Activated CD4-positive, alpha-beta T cell treated with anti-CD3 and anti-CD28 coated beads for 36 hours (primary cell): ENCODE measurements around the gene GIGYF1. TPM values are rescaled to one million over a fixed set of nuclear protein-coding genes. Genes with fewer than 3 reads are reported as not detected.

Experiments
- total RNA-seq, 2 experiments: library from RNA; stranded (reverse); gene quantifications; one replicate each; pipeline ENCODE4 v1.2.3, GENCODE V29; 2021

GIGYF1 gene
- total RNA-seq, 2 experiments from 2014 or later: 40.3 to 40.9 TPM

Other genes starting within 250 kb of the GIGYF1 start
- gene SPACDR, start 230.0 kb downstream of the GIGYF1 start, total RNA-seq: 1 to 10 TPM; 3.5 to 4.2 TPM
- gene TSC22D4, start 215.0 kb downstream of the GIGYF1 start, total RNA-seq: 10 to 100 TPM; 78.5 to 85.7 TPM
- gene NYAP1, start 210.3 kb downstream of the GIGYF1 start, total RNA-seq: under 1 TPM; 0.21 to 0.56 TPM
- gene AGFG2, start 155.0 kb downstream of the GIGYF1 start, total RNA-seq: 10 to 100 TPM; 49.3 to 49.4 TPM
- 10 to 100 TPM in 1 of 2 experiments, 1 to 10 TPM in 1; 9.9 to 13.1 TPM for gene SAP25, start 120.3 kb downstream of the GIGYF1 start, total RNA-seq
- gene LRCH4, start 108.1 kb downstream of the GIGYF1 start, total RNA-seq: 10 to 100 TPM; 70.3 to 71.7 TPM
- 1 to 10 TPM; 1.4 to 2.1 TPM for gene FBXO24, start 107.9 kb downstream of the GIGYF1 start, total RNA-seq
- 1 to 10 TPM; 7.6 to 8.9 TPM for gene PCOLCE, start 91.9 kb downstream of the GIGYF1 start, total RNA-seq
- 10 to 100 TPM; 14.4 to 19.9 TPM for gene MOSPD3, start 81.7 kb downstream of the GIGYF1 start, total RNA-seq
- gene TFR2, start 52.7 kb downstream of the GIGYF1 start, total RNA-seq: 10 to 100 TPM; 10.1 to 12.4 TPM
- not detected for gene ACTL6B, start 37.8 kb downstream of the GIGYF1 start, total RNA-seq
- gene GNB2, start 20.5 kb downstream of the GIGYF1 start, total RNA-seq: 100 to 1,000 TPM; 172 to 200 TPM
- gene POP7, start 11.9 kb upstream of the GIGYF1 start, total RNA-seq: 10 to 100 TPM; 46.1 to 59.4 TPM
- not detected for gene EPO, start 26.2 kb upstream of the GIGYF1 start, total RNA-seq
- not detected for gene ZAN, start 39.3 kb upstream of the GIGYF1 start, total RNA-seq
- gene EPHB4, start 133.3 kb upstream of the GIGYF1 start, total RNA-seq: 1 to 10 TPM; 4.1 to 5.9 TPM
- gene SLC12A9, start 158.5 kb upstream of the GIGYF1 start, total RNA-seq: 10 to 100 TPM; 13.6 to 15.6 TPM
- gene TRIP6, start 173.1 kb upstream of the GIGYF1 start, total RNA-seq: 10 to 100 TPM; 22.2 to 31.1 TPM
- gene SRRT, start 180.9 kb upstream of the GIGYF1 start, total RNA-seq: 100 to 1,000 TPM; 253 to 260 TPM
- gene UFSP1, start 195.5 kb upstream of the GIGYF1 start, total RNA-seq: 1 to 10 TPM; 1.5 to 1.7 TPM
- gene ACHE, start 201.6 kb upstream of the GIGYF1 start, total RNA-seq: under 1 TPM in 1 of 2 experiments, not detected in 1; 0.09 TPM